ENCODE measurements around the gene ALDH18A1. TPM values are rescaled to one million over a fixed set of nuclear protein-coding genes. Genes with fewer than 3 reads are reported as not detected.
A peak's percentile ranks its signal among the peaks of the same experiment; 100 is the strongest.
"Not testable (repeated sequence)": the region's sequence is repeated elsewhere in the genome, so short reads cannot be mapped to it uniquely, and the experiment has no call there.

Gene ALDH18A1
- total RNA-seq, 1 donor from 2014 or later, result 42.6 TPM

DNA sequence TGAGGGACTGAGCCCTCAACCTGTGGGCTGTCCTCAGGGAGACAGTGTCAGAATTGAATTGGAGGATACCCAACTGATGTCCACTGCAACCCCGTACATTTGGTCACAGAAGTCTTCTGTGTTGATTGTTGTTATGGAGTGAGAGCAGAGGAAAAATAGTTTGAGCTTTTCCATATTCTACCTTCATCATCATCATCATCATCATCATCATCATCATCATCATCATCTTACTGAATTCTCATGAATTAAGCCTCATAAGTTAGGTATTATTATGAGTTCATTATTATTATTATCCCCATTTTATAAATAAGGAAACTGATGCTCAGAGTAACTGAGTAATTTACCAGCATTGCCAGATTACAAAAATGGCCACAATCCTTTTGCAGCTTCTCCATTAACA, 8.4 kb downstream of the ALDH18A1 start:
- no peak for ATAC-seq

DNA sequence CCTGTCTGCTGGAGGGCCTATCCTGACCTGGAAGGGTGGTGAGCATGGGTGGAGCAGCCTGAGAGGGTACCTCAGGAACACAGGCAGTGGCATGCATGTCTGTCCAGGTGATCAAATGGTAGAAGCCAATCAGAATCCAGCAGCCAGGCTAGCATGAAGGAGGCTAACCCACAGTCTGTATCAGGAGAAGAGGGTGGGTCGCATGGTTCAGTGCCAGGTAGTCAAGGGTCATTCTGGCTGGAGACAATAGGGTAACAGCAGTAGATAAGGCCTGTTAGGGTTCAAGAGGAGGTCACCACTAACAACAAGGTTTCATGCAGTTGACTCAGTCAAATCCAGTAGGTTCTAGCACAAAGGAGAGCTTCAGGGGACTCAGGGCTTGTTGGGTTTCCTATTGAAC, 10.4 kb downstream of the ALDH18A1 start:
- ATAC-seq, result no peak

DNA sequence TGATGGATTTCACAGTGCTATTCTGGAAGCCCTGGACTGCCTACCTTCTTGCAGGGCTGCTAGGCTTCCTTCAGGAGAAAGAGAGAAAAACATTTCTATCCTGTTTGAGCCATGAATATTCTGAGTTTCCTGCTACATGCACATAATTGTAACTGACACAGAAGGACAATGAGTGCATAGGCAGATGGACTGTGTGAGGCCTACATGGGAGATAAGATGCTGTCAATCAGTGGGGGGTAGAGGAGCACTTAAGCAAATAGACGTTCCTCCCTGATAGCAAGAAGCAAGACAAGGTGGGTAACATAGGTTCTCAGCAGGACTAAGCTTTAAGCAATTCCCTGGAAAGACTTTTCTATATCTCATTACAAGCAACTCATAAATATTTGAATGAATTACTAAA, 11.6 kb downstream of the ALDH18A1 start:
- no peak for ATAC-seq

DNA sequence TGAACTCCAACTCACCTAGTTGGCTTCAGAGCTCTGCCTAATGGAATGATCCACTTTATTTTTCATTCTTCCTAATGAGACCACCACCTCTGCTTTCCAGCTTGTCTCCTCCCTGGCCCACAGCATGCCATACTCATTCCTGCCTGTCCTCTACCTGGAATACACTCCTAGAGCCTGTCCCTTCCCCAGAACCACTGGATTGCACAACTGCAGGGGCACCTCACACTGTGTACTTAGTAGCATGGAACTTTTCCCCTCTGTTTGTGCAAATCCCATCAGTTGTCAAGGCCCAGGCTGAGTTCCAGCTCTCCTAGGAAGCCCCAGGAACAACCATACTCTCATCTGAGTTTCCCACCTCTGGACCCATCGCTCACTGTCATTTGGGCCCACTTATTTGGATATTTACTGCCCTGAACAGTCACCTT, 15.6 kb downstream of the ALDH18A1 start:
- no peak for ATAC-seq

DNA sequence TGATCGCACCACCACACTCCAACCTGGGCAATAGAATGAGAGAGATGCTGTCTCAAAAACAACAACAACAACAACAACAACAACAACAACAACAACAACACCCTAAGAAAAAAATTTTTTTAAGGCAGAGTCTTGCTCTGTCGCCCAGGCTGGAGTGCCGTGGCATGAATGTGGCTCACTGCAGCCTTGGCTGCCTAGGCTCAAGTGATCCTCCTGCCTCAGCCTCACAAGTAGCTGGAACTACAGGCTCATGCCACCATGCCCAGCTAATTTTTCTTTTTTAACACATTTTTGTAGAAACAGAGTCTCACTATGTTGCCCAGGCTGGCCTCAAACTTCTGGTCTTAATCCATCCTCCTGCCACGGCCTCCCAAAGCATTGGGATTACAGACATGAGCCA, 18.6 kb downstream of the ALDH18A1 start:
- no peak for ATAC-seq

DNA sequence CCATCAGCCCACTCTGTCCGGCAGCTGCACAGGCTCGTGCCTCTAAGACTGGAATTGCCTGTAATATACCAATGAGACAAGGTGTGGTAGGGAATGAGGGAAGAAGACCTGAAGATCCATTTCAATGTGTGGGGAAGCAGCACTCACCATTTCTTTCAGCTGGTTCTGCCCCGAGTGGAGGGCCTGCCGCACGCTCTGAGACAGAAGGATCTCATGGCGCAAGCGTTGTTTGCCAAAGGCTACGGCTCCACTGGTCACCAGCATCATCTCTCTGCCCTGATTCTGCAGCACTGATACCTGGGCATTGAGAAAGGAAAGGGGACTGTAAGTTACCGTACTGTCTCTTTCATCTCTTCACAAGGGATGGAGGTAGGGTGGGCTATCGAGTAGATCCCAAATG, 19.4 kb downstream of the ALDH18A1 start:
- no peak for ATAC-seq

DNA sequence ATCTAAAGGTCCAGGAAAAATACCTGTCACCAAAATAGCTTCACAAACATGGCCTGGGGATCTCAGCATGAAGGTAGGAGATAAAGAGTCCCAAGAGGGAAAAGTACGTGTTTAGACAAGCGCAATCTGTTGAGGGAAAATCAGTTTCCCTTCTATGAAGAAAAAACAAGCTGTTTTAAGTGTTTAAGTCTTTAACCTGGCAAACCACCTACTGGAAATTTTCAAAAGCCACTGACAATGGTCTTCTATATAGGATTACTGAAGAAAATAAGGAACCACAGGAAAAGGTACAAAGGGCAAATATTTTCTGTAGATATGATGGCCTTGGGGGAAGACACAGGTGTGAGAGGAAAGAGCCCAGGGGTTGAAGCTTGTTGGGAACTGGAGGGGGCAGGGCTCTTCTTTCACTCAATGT, 21.2 kb downstream of the ALDH18A1 start:
- ATAC-seq, result no peak

DNA sequence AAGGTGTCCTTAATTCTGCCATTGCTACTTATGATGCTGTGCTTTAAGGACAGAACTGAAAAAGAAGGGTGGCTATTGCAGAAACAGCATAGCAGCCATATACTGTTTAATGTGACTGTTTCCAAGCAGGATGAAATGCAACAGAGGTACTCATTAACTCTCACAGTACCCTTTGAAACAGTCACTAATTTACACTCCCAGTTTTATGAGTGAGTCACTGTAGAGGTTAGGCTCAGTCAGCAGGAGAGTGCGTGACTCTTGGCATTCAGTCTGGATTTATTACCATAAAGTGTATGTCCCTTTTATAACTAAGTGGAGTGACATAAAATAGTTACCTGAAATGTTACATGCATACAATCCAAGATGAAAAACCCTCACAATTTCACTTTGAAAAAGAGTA, 27.7 kb downstream of the ALDH18A1 start:
- ATAC-seq, result peak; percentile 86

DNA sequence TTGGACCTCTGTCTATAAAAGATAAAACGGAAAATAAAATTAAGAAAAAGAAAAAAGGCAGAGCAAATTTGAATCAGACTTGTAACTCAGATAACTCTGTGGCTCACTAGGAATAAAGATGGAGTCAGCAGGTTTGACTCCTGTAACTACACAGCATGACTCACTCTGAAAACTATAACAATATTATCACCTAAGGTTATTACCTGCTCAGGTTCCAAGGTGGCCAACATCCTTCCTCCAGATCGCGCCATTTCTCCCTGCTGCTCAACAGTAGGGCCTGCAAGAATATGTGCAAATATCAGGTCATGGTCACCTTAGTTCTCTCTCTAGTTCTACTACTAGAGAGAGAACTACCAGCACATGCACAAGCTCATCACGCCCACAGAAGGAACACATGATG, 30.0 kb downstream of the ALDH18A1 start:
- no peak for ATAC-seq

DNA sequence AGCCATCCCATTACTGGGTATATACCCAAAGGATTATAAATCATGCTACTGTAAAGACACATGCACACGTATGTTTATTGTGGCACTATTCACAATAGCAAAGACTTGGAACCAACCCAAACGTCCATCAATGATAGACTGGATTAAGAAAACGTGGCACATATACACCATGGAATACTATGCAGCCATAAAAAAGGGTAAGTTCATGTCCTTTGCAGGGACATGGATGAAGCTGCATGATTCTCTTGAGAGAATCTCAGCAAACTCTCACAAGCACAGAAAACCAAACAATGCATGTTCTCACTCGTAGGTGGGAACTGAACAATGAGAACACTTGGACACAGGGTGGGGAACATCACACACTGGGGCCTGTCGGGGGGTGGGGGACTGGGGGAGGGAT, 36.1 kb downstream of the ALDH18A1 start:
- not testable (repeated sequence) for ATAC-seq

DNA sequence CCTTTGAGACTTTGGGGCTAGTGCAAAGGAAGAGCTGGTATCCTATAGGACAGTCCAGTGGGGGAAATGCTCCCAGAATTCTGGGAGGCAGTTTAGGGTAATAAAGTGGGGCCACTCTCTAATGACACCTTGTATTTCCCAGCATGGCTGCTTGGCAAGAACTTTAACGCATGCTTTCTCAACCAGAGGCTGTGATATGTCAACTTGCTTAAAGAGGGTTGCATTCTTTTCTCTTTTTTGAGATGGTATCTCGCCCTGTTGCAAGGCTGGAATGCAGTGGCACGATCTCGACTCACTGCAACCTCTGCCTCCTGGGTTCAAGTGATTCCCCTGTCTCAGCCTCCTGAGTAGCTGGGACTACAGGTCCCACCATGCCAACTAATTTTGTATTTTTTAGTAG, 38.4 kb downstream of the ALDH18A1 start:
- ATAC-seq, result no peak

DNA sequence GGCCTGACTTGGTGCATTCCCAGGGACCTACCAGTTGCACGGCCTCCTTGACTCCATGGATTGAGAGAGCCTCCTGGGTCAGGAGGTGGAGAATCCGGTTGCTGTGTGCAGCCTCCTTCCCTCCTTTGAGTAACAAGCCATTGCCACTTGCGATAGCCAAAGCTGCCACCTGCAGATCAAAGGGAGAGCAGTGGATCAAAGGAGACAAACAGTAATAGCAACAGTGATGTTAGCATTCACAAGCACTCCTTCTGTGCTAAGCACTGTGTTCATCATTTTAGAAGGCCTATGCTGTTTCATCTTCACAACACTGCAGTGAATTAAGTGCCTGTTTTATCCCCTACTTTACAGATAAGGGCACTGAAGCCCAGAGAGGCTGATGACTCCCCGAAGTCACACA, 40.1 kb downstream of the ALDH18A1 start:
- ATAC-seq, result no peak

DNA sequence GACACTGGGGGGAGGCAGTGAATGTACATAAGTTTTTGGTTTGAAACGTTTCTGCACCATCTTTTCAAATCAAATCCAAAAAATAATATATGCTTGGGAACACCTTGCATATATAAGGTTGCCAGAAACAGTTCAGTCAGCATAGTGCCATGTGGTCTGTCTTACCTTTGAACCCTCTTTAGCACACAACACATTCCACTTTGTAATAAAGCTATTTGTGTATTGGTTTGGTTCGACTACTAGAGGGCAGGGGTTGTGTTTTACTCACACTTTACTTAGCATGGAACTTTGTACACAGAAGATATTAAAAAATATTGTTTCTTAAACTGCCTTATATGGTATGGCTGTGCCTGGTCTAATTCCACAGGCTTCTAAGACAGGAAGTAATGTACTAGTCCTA, 43.2 kb downstream of the ALDH18A1 start:
- no peak for ATAC-seq

DNA sequence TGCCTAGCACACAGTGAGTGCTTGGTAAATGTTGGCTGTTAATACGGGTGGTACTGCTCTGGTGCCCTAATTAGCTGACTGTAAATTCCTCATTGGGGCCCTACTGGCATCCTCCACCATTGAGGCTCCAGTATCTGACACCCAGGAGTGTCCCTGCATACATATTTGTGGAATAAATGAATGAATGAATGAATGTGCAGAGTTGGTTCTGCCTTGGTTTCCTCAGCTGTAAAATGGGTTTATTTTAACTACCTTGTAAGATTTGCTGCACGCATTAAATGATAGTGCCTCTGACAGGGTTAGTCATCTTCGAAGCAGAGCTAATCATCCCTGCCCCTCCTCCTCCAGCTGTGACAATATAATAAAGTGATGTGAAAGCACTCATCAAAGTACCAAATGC, 45.8 kb downstream of the ALDH18A1 start:
- no peak for ATAC-seq

DNA sequence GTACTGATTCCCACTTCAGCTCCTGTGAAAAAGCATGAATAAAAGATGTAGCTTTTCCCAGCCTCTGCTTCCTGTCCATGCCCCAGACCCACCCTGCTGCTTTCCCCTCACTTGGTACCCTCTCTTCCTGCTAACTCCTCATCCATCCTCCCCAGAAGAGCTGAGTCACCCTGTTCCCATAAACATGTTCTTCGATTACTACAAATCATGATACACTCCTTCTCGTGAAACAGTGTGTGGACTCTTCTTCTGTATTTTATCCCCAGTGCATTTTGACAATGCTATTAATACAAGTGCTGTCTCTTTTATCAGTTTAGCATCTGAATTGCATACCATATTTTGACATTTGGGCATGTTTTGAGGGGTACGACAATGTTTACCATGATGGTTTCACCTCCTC, 49.6 kb downstream of the ALDH18A1 start:
- no peak for ATAC-seq

DNA sequence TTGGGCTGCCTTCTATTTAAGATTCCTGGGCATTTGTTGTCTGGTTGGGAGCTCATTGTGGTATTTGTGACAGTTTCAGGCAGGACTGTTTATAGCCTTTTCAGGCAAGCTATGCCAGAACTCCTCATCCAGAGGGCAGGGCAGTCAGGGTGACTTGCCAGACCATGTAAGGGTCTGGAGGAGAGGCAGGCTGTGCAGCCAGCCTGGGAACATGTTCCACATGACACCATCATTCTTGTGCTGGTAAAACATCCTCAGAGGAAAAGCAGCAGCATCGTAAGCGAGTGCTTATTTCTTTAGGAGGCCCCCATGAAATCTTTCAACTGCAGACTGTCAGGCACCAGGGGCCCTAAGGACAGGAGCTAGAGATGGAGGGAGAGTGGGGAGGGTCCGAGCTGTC, 51.3 kb downstream of the ALDH18A1 start:
- no peak for ATAC-seq

DNA sequence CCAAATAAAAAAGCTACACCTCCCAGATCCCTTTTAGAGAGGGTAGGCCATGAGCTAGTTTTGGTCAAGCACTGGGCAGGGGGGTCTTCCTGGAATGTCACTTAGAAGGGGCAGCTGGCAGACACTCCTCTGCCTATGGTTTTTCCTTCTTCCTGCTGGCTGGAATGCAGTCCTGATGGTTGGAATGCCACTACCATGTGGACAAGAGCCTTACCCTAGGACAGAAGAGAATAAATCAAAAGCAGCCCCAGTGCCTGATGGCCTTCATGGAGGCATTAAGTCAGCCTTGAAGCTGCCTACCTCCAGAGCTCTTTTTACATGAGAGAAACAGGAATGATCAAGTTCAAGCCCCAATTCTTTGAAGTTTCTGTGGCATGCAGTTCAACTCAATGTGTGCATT, 51.9 kb downstream of the ALDH18A1 start:
- no peak for ATAC-seq

DNA sequence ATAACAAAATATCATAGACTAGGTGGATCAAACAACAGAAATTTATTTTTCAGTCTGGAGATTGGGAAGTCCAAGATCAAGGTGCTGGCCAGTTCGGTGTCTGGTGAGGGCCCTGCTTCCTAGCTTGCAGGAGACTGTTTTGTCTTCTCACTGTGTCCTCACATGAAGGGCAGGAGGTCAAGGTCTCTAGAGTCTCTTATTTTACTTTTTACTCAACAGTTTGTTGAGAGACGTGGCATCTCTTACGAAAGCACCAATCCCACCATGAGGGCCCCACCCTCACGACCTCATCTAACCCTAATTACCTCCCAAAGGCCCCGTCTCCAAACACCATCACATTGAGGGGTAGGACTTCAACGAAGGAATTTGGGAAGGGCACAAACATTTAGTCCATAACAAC, 54.1 kb downstream of the ALDH18A1 start:
- ATAC-seq, result no peak

DNA sequence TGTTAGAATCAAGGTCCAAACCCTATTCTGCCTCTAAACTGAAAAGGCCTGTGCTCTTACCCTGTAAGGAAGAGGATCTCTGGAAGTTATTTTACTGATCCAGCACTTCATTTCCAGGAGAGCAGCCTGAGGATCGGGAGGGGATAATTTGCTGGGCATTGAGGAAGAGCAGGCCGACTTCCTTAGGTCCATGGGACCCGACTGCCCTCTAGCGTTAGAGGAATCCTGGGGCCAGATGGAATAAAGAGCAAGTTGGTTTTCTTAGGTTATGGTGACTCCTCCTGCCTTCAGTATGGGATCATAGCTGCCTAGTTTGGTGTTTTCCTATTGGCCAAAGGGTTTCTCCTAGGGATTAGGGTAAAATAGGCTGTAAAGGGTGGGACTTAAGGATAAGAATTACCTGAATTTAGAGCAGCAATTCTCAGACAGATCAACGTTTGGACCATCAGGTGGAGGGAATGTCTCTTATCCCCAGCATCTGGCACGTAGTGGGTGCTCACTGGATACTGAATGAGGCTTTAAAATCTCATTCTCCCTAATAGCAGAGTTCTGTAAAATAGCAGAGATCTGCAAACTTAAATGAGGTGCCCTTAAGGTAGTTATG, 55.3 kb downstream of the ALDH18A1 start:
- ATAC-seq, result peak; percentile 96

DNA sequence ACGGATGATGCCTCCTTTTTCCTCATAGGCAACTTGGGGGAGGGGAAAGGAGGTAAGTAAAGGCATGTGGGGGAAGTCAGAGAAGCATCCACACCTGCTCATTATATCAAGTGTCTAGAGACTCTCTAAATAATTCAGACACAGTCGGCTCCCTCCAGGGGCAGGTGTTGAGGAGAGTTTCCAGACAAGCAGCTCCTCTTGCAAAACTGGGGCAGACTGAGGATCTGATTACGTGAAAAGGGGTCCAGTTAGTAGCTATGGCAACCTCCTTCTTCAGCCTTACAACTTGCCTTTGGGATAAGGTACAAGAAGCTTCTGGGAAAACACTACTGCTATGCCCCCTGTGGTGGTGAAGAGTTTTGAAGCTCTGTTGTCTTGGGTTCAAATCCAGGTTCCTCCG, 56.4 kb downstream of the ALDH18A1 start:
- no peak for ATAC-seq

DNA sequence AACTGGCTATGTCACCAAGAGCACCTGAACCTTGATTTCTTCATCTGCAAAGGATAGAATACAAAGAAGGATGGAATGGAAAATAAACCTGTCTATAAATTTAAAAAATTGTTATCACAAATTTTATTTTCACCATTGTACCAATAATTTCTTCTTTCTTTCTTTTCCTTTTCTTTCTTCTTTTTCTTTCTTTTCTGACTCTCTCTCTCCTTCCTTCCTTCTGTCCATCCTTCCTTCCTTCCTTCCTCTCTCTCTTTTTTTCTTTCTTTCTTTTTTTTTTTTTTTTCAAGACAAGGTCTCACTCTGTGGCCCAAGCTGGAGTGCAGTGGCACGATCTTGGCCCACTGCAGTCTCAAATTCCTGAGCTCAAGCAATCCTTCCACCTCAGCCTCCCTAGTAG, 58.7 kb downstream of the ALDH18A1 start:
- ATAC-seq, result no peak

DNA sequence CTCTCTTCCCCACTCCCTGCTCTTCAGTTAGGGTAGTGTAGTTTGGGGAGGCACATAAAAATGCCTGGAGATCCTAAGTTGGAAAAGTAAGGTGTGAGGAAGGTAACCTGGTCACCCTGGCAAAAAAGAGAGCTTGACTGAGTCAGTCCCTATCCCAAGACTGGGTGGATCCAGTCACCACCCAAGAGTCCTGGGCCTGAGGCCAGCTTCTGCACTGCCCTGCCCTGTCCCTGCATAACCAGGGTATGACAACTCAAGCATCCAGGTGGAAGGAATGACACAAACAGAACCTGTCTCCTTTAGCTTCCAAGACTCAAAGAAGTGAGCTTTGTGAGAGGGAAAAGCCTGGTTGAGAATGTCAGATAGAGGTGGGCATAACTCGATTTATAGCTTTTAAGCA, 68.5 kb downstream of the ALDH18A1 start:
- peak; percentile 99 for ATAC-seq

DNA sequence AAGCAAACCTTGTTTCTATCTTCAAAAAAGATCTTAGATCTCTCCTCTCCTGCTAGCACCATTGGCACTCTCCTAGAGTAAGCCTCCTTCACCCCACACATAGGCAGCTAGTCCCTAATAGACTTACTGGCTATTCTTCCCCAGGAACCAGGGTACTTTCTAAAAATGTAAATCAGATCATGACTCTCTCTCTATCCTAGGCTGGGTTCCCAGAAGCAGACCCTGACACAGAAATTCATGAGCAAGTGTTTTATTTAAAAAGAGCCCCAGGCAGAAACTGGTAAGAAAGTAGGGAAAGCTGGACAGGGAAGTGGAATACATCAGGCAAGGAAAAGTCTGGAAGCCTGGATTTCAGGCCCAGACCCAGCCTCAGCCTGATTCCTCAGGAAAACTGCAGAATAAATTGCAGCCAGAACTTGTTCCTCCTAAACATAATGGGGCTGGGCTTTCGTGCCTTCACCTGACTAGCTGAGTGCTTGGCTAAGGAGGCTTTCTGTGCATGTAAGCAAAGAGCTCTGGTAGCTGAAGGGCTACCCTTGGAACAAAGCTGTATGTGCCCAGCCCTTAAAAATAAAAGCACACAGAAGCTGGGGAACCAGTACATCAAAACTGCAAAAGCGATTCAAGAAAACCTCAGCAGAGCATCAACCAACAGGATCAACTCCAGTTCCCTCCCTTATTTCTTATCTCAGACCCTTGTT, 76.5 kb downstream of the ALDH18A1 start:
- ATAC-seq, result no peak

DNA sequence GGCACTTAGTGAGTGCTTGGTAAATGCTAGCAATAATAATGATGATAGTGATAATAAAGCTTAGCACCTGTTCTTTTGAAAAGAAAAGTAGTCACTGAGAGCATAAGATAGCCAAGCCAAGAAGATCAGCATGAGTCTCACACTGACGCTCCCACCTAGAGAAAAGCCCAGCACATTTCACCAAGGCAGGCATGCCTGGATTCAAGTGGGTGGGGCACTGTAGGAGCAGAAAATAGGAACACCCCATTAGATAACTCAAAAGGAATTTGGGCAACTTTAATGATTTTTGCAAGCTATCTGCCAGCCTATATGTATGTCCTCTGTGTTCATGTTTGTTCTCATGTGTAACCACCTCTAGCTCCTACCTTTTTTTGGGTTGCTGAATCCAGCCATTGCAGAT, 77.2 kb downstream of the ALDH18A1 start:
- peak; percentile 57 for ATAC-seq

DNA sequence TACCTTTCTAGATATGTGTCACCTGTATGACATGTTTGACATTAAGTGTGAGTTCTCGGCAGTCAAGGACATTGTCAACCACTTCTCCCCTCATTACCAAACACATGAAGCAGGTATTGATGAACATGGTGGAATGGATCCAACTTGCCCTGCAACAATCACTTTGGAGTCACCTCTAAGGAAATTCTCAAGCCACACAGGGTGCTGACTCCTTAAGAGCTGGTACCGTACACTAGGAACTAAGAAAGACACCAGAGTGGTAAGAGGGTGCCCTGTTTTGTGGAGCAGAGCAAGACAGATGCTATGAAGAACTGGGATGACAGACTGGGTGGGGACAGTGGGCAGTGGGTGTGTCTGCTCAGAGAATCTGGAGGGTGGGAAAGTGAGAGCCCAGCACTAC, 77.9 kb downstream of the ALDH18A1 start:
- no peak for ATAC-seq
